HepG2 (cell line): ENCODE data around the gene ZNFX1. TPM values are rescaled to one million over a fixed set of nuclear protein-coding genes. Genes with fewer than 3 reads are reported as not detected.
A peak's percentile ranks its signal among the peaks of the same experiment; 100 is the strongest.

Experiments
- ARHGAP35 ChIP-seq: sonication (generic); formaldehyde crosslinking; IDR thresholded peaks from 2 replicates; pipeline ENCODE4 v1.9.0; 2022; ENCODE audit warnings: mild to moderate bottlenecking, inconsistent platforms, moderate library complexity, missing genetic modification reagents, borderline replicate concordance
- HNF4G ChIP-seq, 2 experiments: sonication (generic) in 1 of 2; formaldehyde crosslinking in 1 of 2; IDR thresholded peaks; 2 replicates each; pipeline versions ENCODE4 v1.4.0 to v1.6.1; 2011 to 2020; ENCODE audit warnings: borderline replicate concordance in 2 of 2, low read depth in 2 of 2, mild to moderate bottlenecking in 2 of 2, low read length in 1 of 2, missing genetic modification reagents in 1 of 2, moderate library complexity in 1 of 2
- KAT8 ChIP-seq: IDR thresholded peaks from 2 replicates; pipeline ENCODE4 v1.6.1; 2016; ENCODE audit warnings: missing genetic modification reagents, missing compliant biosample characterization
- MAFK ChIP-seq, 2 experiments: IDR thresholded peaks in 1 of 2; conservative IDR thresholded peaks in 1 of 2; 2 replicates each; pipeline ENCODE4 v1.6.1; 2011; ENCODE audit warnings: improper control_type of control experiment in 2 of 2, low read length in 2 of 2
- POLR2AphosphoS5 ChIP-seq: IDR thresholded peaks from 2 replicates; pipeline ENCODE4 v1.6.1; 2012; ENCODE audit warnings: low read depth, low read length
- PRDM15 ChIP-seq: sonication (generic); formaldehyde crosslinking; IDR thresholded peaks from 2 replicates; pipeline ENCODE4 v1.4.0; 2020; ENCODE audit warnings: missing genetic modification reagents
- SIX1 ChIP-seq: sonication (generic); formaldehyde crosslinking; IDR thresholded peaks from 2 replicates; pipeline ENCODE4 v1.4.0; 2020; ENCODE audit warnings: missing genetic modification reagents, borderline replicate concordance
- SNAI1 ChIP-seq: sonication (generic); formaldehyde crosslinking; IDR thresholded peaks from 2 replicates; pipeline ENCODE4 v1.5.0; 2020; ENCODE audit warnings: mild to moderate bottlenecking, missing genetic modification reagents, borderline replicate concordance
- SNAPC2 ChIP-seq: sonication (generic); formaldehyde crosslinking; IDR thresholded peaks from 2 replicates; pipeline ENCODE4 v1.8.1; 2022; ENCODE audit warnings: mild to moderate bottlenecking, missing genetic modification reagents
- SNRNP70 ChIP-seq: fragments of 200-400 bp; formaldehyde crosslinking; IDR thresholded peaks from 2 replicates; pipeline ENCODE4 v1.6.1; 2017; ENCODE audit warnings: mild to moderate bottlenecking, low read depth, low read length, moderate library complexity
- SOX5 ChIP-seq: IDR thresholded peaks from 2 replicates; pipeline ENCODE4 v1.6.1; 2016; ENCODE audit warnings: borderline replicate concordance
- TMF1 ChIP-seq: sonication (generic); formaldehyde crosslinking; IDR thresholded peaks from 2 replicates; pipeline ENCODE4 v1.8.1; 2022; ENCODE audit warnings: low read depth, missing genetic modification reagents
- ZKSCAN1 ChIP-seq: fragments of 150-350 bp; IDR thresholded peaks from 2 replicates; pipeline ENCODE4 v1.6.1; 2014; ENCODE audit warnings: low read length
- ZNF253 ChIP-seq: sonication (generic); formaldehyde crosslinking; IDR thresholded peaks from 2 replicates; pipeline ENCODE4 v1.8.0; 2022; ENCODE audit warnings: mild to moderate bottlenecking, missing genetic modification reagents, borderline replicate concordance
- ZNF33A ChIP-seq: sonication (generic); formaldehyde crosslinking; IDR thresholded peaks from 2 replicates; pipeline ENCODE4 v1.5.1; 2020; ENCODE audit warnings: missing genetic modification reagents, mild to moderate bottlenecking, moderate library complexity, borderline replicate concordance
- ZNF556 ChIP-seq: sonication (generic); formaldehyde crosslinking; IDR thresholded peaks from 2 replicates; pipeline ENCODE4 v1.4.0; 2020; ENCODE audit warnings: mild to moderate bottlenecking, missing genetic modification reagents, borderline replicate concordance
- polyA plus RNA-seq, 8 experiments: library from polyadenylated mRNA; depleted of rRNA in 3 of 8; stranded (reverse) in 7 of 8; unstranded in 1 of 8; fragments of >200 nt; fragmentation: Illumina TruSeq in 4 of 8; extraction: Trizol in 4 of 8; gene quantifications; 2 replicates each; pipeline versions ENCODE4 v1.2.1 to v1.2.3, GENCODE V29; 2011 to 2016; ENCODE audit warnings: low read depth in 4 of 8, missing spikeins in 1 of 8, mixed read lengths in 1 of 8; ENCODE audit not compliant: insufficient read depth in 1 of 8
- total RNA-seq, 5 experiments: library from RNA; depleted of rRNA; stranded (reverse); fragments of >200 nt; fragmentation: Illumina TruSeq; extraction: Trizol; gene quantifications; 2 replicates each; pipeline ENCODE4 v1.2.3, GENCODE V29; 2016; ENCODE audit warnings: low read depth in 1 of 5
- TF ChIP-seq, protein P1 (sequence below): sonication (generic); formaldehyde crosslinking; IDR thresholded peaks from 2 replicates; pipeline ENCODE4 v1.4.0; 2020; ENCODE audit warnings: mild to moderate bottlenecking, missing genetic modification reagents, borderline replicate concordance
- TF ChIP-seq, protein P2 (sequence below): sonication (generic); formaldehyde crosslinking; IDR thresholded peaks from 2 replicates; pipeline ENCODE4 v1.5.1; 2020; ENCODE audit warnings: mild to moderate bottlenecking, missing genetic modification reagents

The ZNFX1 gene
- total and polyA plus RNA-seq, 2 of the 13 experiments (the other 11 are each of a cell fraction or from before 2014, with no cell fraction given), result 2.9 to 11.1 TPM

DNA sequence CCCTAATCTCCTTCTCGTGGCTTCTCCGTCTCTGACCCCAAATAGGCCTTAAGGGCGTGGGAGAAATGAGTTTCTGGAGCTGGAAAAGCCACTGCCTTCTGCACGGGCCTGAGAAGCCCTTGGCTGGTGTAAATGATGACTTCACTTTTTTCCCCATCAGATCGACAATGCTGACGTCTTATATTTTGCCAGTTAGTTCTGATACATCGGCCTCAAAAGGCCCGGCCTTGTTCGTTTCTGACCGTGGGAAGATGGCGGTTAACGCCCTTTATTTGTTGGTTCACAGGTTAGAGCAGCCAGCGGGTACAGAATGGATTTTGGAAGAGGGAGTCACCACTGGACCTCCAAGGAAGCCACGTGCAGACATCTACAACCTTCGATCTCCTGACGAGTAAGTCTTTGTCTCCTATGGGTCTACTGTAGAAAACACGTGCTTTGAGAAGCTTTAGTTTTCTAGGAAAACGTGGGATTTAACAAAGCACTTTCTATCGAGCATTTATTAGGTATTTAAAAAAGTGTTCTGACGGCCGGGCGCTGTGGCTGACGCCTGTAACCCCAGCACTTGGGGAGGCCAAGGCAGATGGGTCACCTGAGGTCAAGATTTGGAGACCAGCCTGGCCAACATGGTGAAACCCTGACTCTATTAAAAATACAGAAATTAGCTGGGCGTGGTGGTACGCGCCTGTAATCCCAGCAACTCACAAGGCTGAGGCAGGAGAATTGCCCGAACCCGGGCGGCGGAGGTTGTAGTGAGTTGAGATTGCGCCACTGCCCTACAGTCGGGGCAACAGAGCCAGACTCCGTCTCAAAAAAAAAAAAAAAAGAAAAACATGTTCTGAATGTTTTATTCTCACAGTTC lies 1.2 kb upstream of the ZNFX1 start (continued):
- TF ChIP-seq PRDM15 (CRISPR knock-in tag), result 0 out of 2 replicates have a peak, but pooled peaks have one; percentile 11
- TF ChIP-seq SNAI1 (CRISPR knock-in tag), result peak; percentile 98; the same call in 1 of the 2 replicates
- TF ChIP-seq HNF4G (IDR thresholded peaks at IDR 0.05; ENCODE audit: borderline replicate concordance, low read depth, low read length), result no peak
- TF ChIP-seq HNF4G (CRISPR knock-in tag; IDR thresholded peaks at IDR 0.05; ENCODE audit: borderline replicate concordance, low read depth), result no peak
- no peak for TF ChIP-seq SNAPC2 (CRISPR knock-in tag)
- no peak for TF ChIP-seq ZKSCAN1
- TF ChIP-seq POLR2AphosphoS5, result no peak
- no peak for TF ChIP-seq ZNF556 (CRISPR knock-in tag)
- no peak for TF ChIP-seq SNRNP70
- TF ChIP-seq ZNF253 (CRISPR knock-in tag), result no peak; the same call in 1 of the 2 replicates
- 0 out of 2 replicates have a peak, but pooled peaks have one; percentile 3 for TF ChIP-seq KAT8 (CRISPR knock-in tag)
- TF ChIP-seq MAFK (conservative IDR thresholded peaks at IDR 0.05 in 1 of 2, IDR thresholded peaks at IDR 0.05 in 1 of 2; ENCODE audit: low read length in 2 of 2), result peak; percentile 91 to 94
- 0 out of 2 replicates have a peak, but pooled peaks have one; percentile 7 for TF ChIP-seq ZNF33A (CRISPR knock-in tag)
- no peak for TF ChIP-seq SOX5 (CRISPR knock-in tag)
- TF ChIP-seq, protein P1, sequence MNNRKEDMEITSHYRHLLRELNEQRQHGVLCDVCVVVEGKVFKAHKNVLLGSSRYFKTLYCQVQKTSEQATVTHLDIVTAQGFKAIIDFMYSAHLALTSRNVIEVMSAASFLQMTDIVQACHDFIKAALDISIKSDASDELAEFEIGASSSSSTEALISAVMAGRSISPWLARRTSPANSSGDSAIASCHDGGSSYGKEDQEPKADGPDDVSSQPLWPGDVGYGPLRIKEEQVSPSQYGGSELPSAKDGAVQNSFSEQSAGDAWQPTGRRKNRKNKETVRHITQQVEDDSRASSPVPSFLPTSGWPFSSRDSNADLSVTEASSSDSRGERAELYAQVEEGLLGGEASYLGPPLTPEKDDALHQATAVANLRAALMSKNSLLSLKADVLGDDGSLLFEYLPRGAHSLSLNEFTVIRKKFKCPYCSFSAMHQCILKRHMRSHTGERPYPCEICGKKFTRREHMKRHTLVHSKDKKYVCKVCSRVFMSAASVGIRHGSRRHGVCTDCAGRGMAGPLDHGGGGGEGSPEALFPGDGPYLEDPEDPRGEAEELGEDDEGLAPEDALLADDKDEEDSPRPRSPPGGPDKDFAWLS (CRISPR knock-in tag), result no peak
- TF ChIP-seq, protein P2, sequence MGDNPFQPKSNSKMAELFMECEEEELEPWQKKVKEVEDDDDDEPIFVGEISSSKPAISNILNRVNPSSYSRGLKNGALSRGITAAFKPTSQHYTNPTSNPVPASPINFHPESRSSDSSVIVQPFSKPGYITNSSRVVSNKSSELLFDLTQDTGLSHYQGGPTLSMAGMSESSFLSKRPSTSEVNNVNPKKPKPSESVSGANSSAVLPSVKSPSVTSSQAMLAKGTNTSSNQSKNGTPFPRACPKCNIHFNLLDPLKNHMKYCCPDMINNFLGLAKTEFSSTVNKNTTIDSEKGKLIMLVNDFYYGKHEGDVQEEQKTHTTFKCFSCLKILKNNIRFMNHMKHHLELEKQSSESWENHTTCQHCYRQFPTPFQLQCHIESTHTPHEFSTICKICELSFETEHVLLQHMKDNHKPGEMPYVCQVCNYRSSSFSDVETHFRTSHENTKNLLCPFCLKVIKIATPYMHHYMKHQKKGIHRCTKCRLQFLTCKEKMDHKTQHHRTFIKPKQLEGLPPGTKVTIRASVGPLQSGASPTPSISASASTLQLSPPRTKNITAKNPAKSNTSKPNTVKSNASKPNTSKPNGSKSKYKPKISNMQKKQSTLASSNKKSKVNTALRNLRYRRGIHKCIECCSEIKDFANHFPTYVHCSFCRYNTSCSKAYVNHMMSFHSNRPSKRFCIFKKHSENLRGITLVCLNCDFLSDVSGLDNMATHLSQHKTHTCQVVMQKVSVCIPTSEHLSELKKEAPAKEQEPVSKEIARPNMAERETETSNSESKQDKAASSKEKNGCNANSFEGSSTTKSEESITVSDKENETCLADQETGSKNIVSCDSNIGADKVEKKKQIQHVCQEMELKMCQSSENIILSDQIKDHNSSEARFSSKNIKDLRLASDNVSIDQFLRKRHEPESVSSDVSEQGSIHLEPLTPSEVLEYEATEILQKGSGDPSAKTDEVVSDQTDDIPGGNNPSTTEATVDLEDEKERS (CRISPR knock-in tag), result peak; percentile 80
- TF ChIP-seq TMF1 (CRISPR knock-in tag), result no peak; the same call in 1 of the 2 replicates
- no peak for TF ChIP-seq ARHGAP35 (CRISPR knock-in tag)
- no peak for TF ChIP-seq SIX1
